ENCODE measurements around the gene HCN1.

The HCN1 gene

DNA sequence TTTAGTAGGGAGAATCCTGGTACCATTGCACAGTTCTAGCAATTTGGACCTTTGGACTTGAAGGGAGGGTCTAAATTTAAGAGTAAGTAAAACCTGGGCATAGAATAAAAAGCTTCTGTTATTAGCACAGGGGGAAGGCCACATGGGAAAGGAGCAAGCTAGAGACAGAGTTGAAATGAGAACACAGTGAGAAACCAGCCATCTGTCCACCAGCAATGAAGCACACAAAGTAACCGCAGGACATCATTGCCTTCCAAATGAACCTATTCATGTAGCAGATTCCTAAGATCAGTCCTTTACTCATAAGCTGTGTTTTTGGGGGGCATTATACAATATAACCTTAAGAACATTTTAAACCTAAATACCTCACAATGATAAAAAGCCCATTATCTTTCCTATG, 407.4 kb downstream of the HCN1 start:
- no peak for DNase-seq (ENCODE audit: low read depth)

DNA sequence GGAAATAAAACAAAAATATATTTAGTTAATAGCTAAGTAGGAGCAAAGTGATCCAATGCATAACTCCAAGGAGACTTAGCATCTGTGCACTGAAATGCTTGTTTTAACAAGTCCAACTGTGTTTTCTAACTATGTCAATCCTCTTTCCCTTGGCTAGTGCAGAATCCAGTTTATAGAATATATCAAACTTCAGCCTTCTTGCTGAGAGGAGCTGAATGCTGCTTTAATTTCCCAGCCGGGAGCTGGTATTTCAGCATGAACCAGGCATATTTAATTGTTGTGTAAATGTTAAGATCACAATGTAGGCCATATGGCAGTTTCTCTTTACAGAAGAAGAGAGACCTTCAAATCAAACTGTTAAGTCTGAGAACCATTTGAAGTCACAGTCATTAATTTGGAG, 411.7 kb downstream of the HCN1 start:
- no peak for DNase-seq (ENCODE audit: low read depth)

DNA sequence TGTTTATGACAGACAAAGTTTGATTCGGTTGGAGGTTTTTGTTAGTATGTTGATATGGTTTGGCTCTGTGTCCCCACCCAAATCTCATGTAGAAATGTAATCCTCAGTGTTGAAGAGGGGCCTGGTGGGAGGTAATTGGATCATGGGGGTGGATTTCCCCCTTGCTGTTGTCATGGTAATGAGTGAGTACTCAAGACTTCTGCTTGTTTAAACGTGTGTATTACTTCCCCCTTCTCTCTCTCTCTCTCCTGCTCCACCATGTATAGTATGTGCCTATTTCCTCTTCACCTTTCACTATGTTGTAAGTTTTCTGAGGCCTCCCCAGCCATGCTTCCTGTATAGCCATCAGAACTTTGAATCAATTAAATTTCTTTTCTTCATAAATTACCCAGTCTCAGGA, 415.1 kb downstream of the HCN1 start:
- no peak for DNase-seq (ENCODE audit: low read depth)

DNA sequence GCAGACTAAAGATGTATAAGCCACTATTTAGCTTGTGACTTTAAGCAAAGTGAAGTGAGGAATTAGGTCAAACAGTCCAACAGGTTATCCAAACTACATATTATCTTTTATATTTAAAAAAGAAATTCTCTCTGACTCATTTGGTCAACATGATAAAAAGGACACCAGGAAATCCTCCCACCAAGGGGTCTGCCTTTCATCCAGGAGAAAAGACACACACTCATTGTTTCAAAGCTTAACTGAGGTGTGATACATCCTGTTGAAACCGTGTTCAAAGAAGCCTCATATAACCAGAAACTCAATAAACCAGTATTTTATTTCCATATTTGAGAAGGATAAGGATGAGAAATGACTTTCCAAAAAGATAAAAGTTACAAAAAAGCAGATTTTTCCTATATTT, 417.1 kb downstream of the HCN1 start:
- DNase-seq (ENCODE audit: low read depth) = no peak

DNA sequence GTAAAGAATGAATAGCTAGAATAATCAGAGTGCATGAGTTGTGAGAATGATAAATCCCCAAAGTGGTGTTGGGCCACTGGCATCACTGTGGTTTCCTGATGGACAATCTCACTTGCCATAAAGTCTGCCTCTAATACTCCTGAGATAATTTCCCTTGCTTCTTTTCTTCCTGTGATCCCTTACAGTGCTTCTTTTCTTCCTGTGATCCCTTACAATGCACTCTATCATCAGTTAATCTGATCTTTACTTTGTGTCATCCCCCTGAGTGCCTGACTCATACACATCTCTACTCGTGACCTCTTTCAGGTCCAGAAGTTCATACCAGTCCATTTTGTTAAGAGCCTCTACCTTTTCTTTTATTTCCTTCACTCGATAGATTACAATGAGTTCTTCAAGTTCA, 418.3 kb downstream of the HCN1 start:
- no peak for DNase-seq (ENCODE audit: low read depth)

DNA sequence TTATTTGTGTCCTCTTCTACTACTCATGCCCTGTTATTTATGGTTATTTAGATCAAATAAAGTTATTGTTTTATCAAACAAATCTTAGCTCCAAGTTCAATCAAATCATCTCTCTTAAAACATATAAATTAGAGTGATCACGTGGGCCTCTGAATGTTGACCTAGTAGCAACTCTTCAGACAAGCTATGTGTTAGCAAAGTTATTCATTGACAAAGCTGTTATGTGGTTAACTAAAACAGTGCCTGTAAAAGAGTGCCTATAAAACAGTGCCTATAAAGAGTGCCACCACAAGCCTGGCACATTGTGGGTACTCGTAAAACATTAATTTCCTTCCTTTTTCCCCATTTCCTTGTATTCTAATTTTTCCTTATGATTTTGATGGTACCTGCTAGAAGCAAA, 421.9 kb downstream of the HCN1 start:
- DNase-seq (ENCODE audit: low read depth) = no peak

DNA sequence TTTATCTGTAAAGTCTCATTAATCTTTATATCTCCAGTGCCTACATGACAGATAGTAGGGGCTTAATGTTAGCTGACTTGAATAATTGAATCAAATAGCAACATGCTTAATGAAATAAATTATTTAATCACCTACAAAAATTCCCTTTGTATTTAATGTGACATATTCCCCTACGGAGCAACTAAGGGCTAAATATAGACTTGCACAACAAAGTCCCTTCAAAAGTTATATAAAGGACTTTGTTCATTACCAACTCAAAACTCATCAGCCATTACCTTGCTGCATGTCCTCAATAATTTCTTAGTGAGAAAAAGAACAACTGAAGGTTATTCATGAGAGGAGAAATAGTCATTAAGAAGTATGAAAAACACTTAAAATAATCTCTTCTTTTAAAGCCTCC, 424.6 kb downstream of the HCN1 start:
- no peak for DNase-seq (ENCODE audit: low read depth)

DNA sequence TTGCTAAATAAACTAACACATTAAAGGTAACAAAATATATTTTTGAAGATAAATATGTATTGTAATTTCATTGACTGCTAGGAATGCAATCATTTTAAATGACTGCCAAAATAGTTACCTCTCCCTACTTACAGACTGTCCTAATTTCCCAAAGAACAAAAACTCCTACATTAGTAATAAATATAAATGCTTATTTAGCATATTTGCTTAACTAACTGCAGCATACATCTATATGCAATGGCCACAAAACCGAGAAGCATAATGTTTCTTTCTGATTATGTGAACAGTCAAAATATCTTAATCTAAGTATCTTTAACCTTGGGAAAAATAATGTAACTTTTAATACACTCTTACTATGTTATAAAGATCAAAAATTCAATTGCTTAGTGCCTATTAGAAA, 431.7 kb downstream of the HCN1 start:
- no peak for DNase-seq (ENCODE audit: low read depth)

DNA sequence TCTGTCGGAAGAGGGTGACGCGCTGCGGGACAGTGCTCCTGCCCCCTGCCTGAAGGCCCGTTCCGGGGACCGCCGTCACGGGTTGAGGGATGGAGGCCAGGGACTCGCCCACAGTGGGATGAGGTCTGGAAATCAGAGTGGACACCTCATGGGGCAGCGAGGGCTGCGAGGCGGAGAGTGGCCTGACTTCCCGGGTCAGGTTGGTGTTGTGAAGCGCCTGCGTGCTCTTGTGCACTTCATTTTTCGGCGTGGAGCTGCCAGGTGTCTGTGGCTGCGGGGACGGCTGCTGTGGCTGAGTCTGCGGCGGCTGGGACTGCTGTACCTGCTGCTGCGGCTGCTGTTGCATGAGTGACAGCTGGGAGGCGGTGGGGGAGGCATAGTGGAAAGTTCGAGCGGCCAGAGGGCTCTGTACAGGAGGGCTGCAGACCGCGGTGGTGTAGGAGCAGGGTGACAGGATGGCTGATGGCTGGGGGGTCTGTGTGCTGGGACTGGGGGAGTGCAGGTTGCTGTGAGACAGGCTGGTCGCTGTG, 434.1 kb downstream of the HCN1 start:
- DNase-seq (ENCODE audit: low read depth) = no peak

DNA sequence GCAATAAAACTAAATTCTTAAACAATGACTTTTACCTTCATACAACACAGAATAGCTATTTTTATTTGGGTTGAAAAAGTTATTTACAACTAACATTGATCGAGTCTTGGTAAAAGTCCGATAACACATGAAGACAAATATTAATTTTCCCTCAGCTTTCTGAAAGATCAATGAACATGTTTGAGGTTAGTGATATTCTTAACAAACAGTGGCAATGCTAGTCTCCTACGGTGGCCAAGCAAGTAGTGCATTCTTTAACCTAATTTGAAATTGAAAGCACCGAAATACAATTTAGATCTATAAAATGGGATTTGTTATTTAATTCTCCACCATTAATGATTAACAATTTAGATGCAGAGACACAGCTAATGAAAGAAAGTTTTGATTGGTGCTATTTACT, 435.1 kb downstream of the HCN1 start:
- DNase-seq (ENCODE audit: low read depth) = no peak

DNA sequence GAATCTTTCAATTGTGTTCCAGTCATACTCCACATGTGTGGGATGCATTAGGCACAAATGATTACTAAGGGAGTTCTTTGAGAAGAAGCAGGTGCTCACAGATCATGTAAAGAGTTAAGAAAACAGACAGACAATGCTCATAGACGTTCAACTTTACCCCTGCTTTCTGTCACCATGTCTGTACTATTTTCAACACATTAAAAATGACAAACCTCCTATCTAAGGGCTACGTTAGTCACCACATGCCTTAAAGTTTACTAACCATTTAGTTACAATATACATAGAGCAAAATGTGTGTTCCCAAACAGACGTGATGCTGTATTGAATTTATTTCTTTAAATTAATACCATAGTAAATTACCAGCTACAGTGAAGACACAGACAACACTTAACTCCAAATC, 435.9 kb downstream of the HCN1 start:
- no peak for DNase-seq (ENCODE audit: low read depth)

DNA sequence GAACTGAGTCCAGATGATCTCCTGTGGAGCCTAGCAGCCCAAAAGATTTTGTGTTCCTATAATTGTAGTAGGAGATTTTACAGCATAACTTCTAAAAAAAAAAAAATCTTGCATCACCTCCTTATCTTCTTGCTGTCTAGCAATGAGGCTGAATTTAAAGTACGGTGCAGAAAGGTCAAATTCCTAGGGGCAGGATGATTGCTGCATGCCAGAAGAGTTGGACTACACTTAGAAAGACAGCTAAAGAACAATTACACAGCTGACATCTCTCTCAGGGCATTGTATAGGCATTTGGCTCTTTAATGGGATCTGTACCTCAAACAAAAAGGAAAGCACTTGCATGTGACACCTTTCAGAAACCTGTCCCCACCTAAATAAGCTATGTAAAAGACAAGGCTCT, 443.2 kb downstream of the HCN1 start:
- no peak for DNase-seq (ENCODE audit: low read depth)

DNA sequence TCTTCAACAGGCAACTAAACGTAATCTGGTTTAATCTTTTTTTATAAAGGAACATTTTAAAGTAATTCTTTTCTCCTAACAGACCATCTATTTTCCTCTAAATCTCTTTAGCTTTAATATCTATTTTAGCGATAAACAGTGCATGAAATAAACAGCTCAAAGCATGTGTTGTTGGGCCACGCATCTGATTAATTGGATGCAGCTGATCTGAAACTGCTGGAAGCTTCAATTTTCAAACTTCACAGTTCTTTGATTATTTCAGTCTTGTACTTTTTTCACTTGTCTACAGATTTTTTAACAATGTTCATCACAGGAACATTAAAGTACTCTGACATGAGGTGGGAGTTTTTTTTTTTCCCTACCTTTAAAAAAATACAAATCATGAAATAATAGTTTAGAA, 443.6 kb downstream of the HCN1 start:
- no peak for DNase-seq (ENCODE audit: low read depth)

DNA sequence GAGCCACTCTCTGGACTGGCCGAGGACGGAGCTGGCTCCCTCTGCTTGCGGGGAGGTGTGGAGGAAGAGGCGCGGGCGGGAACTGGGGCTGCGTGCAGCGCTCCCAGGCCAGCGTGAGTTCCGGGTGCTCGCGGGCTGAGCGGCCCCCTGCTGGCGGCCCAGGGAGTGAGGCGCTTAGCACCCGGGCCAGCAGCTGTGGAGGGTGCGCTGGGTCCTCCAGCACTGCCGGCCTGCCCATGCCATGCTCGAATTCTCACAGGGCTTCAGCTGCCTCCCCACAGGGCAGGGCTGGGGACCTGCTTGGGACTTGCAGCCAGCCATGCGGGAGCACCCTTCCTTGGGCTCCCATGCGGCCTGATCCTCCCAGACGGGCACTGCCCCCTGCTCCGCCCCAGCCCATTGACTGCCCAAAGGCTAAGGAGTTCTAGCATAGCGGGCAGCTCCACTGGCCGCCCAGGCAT, 470.6 kb downstream of the HCN1 start:
- no peak for DNase-seq (ENCODE audit: low read depth)

DNA sequence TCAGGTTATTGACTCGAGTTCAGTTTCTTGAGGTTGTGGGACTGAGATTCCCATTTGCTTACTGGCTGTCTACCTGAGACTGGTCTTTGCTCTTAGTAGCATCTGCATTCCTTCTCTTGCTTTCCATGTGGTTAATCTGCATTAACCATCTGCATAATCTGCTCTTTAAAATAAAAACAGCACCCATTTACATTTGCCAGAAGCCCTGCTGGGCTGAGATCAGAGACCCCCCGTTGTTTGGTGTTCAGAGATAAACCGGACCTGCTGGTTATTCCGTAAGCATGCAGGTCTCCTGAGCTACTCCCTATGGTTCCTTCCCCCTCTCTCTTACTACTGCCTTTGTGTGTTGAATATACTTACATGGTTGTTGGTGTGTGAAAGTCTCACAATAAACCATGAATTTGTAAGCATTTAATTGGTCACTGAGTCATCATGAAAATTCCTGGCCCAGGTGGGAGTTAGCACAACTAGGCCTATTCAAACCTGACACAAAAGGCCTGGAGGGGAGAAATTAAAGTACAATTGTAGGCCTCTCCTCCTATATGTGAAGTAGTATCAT, 490.7 kb downstream of the HCN1 start:
- no peak for DNase-seq (ENCODE audit: low read depth)
